Body of pancreas (tissue), 4 donors: ENCODE data around the gene SLC26A3. TPM values are rescaled to one million over a fixed set of nuclear protein-coding genes. Genes with fewer than 3 reads are reported as not detected.

ENCODE experiments used
- ATAC-seq: fragments of 150-250 bp; one replicate; pipeline ENCODE4 v1.9.1; 2016
- DNase-seq, 4 donors: peaks; one replicate each; pipeline ENCODE4 v3.0.0-alpha.2; 2019
- H3K27ac ChIP-seq, 4 donors: fragments of 200-600 bp; sonication (generic); 1 replicate in 3 of 4; 2 replicates in 1 of 4; pipeline versions ENCODE4 v1.5.1 to v1.6.1; 2016 to 2019; ENCODE audit warnings: mild to moderate bottlenecking in 1 of 4, mixed read lengths in 1 of 4, moderate library complexity in 1 of 4
- H3K27me3 ChIP-seq, 2 donors: fragments of 200-600 bp; sonication (generic); one replicate each; pipeline ENCODE4 v1.6.0; 2016; ENCODE audit warnings: mild to moderate bottlenecking in 1 of 2
- H3K36me3 ChIP-seq, 2 donors: fragments of 200-600 bp; sonication (generic); replicated peaks in 1 of 2; 2 replicates each; pipeline ENCODE4 v1.5.1; 2016; ENCODE audit warnings: low read depth in 2 of 2; ENCODE audit not compliant: insufficient read depth in 1 of 2
- H3K4me1 ChIP-seq: fragments of 200-600 bp; sonication (generic); one replicate; pipeline ENCODE4 v1.6.0; 2016
- H3K4me3 ChIP-seq, 2 donors: fragments of 200-600 bp; sonication (generic); 1 replicate in 1 of 2; 2 replicates in 1 of 2; pipeline ENCODE4 v1.5.1; 2016 to 2019
- H3K9me3 ChIP-seq, 3 donors: fragments of 200-600 bp; sonication (generic); 1 replicate in 2 of 3; 2 replicates in 1 of 3; pipeline ENCODE4 v1.5.1; 2016
- POLR2A ChIP-seq, 3 donors: fragments of 450-650 bp; IDR thresholded peaks; one replicate each; pipeline ENCODE4 v1.6.1; 2016; ENCODE audit warnings: antibody characterized with exemption in 3 of 3, mild to moderate bottlenecking in 2 of 3
- WGBS, 2 donors: methylation state at CpG; one replicate each; pipeline ENCODE4 v1.1.5; 2017; 5-methylcytosine and 5-hydroxymethylcytosine counted together
- intact Hi-C: fragments of 100-400 bp; cut with DNase I; formaldehyde crosslinking; loops from one replicate; pipeline ENCODE4 v1.15.1; 2023
- total RNA-seq, 2 donors: library from RNA; depleted of rRNA; stranded (reverse); fragments of >200 nt; gene quantifications; one replicate each; pipeline ENCODE4 v1.1.0, GENCODE V29; 2016
- TF ChIP-seq, protein P1 (sequence below), 7 experiments: fragments of 450-650 bp in 4 of 7; fragments of 200-600 bp in 3 of 7; sonication (generic) in 3 of 7; IDR thresholded peaks; one replicate each; pipeline ENCODE4 v1.5.1; 2016 to 2019; ENCODE audit warnings: antibody characterized with exemption in 7 of 7

Gene SLC26A3
- total RNA-seq, 2 donors from 2014 or later = not detected

DNA sequence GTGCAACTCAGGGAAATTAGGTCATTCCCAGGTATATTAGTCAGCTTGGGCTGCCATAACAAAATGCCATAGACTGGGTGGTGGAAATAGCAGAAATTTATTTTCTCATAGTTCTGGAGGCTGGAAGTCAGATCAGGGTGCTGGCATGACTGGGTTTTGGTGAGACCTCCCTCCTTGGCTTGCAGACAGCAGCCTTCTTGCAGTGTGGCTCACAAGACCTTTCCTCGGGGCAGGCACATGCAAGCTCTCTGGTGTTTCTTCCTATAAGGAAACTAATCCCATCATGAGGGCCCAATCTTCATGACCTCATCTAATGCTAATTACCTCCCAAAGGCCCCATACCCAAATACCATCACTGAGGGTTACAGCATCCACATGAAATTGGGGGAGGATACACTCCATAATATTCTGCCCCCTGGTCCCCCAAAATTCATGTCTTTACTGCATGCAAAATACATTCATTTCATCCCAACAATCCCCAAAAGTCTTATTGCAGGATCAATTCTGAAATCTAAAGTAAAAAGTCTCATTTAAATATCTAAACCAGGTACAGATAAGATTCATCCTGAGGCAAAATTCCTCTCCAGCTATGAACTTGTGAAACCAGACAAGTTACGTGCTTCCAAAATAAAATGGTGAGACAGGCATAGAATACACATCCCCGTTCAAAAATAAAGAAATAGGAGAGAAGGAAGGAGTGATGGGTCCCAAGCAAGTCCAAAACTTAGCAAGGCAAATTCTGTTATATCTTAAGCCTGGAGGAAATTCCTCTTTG is 76.5 kb downstream of the SLC26A3 start:
- no peaks in the 10 kb centered on the region for H3K4me1 ChIP-seq
- no peaks in the 10 kb centered on the region for H3K27me3 ChIP-seq
- H3K27ac ChIP-seq = no peak overlapping the region
- H3K9me3 ChIP-seq = no peaks in the 10 kb centered on the region
- TF ChIP-seq, protein P1, sequence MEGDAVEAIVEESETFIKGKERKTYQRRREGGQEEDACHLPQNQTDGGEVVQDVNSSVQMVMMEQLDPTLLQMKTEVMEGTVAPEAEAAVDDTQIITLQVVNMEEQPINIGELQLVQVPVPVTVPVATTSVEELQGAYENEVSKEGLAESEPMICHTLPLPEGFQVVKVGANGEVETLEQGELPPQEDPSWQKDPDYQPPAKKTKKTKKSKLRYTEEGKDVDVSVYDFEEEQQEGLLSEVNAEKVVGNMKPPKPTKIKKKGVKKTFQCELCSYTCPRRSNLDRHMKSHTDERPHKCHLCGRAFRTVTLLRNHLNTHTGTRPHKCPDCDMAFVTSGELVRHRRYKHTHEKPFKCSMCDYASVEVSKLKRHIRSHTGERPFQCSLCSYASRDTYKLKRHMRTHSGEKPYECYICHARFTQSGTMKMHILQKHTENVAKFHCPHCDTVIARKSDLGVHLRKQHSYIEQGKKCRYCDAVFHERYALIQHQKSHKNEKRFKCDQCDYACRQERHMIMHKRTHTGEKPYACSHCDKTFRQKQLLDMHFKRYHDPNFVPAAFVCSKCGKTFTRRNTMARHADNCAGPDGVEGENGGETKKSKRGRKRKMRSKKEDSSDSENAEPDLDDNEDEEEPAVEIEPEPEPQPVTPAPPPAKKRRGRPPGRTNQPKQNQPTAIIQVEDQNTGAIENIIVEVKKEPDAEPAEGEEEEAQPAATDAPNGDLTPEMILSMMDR (IDR thresholded peaks at IDR 0.05) = no peak
- TF ChIP-seq POLR2A (IDR thresholded peaks at IDR 0.05) = no peak
- H3K4me3 ChIP-seq = no peak overlapping the region
- no peaks in the 10 kb centered on the region for H3K36me3 ChIP-seq
- ATAC-seq = no peak
- WGBS, 2 donors = 68 to 80% methylated on average over 3 of the region's 3 CpGs
- intact Hi-C loops = loop anchor here (10.0 kb wide), 1 partner anchor 262 kb away; no protein-coding TSS in a partner anchor
- DNase-seq = no peak

DNA sequence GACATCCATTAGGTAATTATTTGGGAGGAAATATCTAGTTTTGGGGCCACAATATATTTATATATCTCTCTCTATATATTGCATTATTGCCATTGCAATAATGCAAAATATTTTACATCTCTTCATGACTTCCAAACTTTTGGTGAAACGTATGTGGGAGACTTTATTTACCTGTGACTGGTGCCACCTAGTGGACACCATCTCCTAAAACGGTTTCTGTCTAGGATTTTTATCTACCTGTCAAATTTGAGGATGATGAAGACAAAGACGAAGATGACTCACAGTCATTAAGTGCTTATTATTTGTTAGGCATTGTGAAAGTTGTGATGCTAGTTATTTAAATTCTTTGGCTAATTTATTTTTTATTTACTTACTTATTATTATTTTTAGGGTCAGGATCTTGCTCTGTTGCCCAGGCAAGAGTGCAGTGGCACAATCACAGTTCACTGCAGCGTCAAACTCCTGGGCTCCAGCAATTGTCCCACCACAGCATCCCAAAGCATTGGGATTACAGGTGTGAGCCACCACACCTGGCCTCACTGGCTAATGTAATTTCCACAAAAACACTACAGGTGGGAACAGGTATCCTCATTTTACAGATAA is 77.8 kb downstream of the SLC26A3 start:
- intact Hi-C loops = loop anchor here (10.0 kb wide), 1 partner anchor 260 kb away; no protein-coding TSS in a partner anchor
- DNase-seq = peak; percentile 50 to 68 (median 59)
- no peak for ATAC-seq
- H3K27me3 ChIP-seq = no peaks in the 10 kb centered on the region
- no peak overlapping the region for H3K4me3 ChIP-seq
- no peaks in the 10 kb centered on the region for H3K4me1 ChIP-seq
- no peak overlapping the region for H3K27ac ChIP-seq
- WGBS, 2 donors = 15 to 16% methylated on average over 4 of the region's 4 CpGs
- TF ChIP-seq, protein P1 (IDR thresholded peaks at IDR 0.05) = peak; percentile 31 to 81 (median 73)
- no peak for TF ChIP-seq POLR2A (IDR thresholded peaks at IDR 0.05)
- no peaks in the 10 kb centered on the region for H3K9me3 ChIP-seq
- no peaks in the 10 kb centered on the region for H3K36me3 ChIP-seq

DNA sequence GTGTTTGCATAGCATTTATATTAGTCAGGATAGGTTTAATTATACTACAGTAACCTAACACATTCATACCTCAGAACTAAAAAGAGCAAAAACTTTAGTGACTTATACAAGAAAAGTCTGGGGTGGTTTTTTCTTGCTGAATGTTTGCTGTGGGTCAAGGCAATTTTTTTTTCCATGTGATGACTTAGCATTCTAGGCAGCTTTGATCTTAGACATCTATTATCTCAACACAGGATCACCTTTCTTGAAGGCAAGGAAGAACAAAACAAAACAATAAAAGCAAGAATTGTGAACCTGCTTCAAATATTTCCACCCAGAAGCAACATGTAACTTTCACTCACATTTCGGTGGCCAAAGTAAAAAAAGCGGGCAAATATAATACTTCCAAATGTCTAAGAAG is 79.8 kb downstream of the SLC26A3 start:
- Histone ChIP-seq H3K4me1 (no peaks in the 10 kb centered on the region), H3K9me3 (no peaks in the 10 kb centered on the region), H3K27ac (no peak overlapping the region), H3K27me3 (no peaks in the 10 kb centered on the region), H3K4me3 (no peak overlapping the region), H3K36me3 (no peaks in the 10 kb centered on the region)
- ATAC-seq (no peak), DNase-seq (no peak)
- TF ChIP-seq, protein P1 (IDR thresholded peaks at IDR 0.05) = no peak
- TF ChIP-seq POLR2A (IDR thresholded peaks at IDR 0.05) = no peak
- intact Hi-C loops = loop anchor here (10.0 kb wide), 1 partner anchor 258 kb away; no protein-coding TSS in a partner anchor
- 84 to 92% methylated on average over 2 of the region's 2 CpGs for WGBS, 2 donors

DNA sequence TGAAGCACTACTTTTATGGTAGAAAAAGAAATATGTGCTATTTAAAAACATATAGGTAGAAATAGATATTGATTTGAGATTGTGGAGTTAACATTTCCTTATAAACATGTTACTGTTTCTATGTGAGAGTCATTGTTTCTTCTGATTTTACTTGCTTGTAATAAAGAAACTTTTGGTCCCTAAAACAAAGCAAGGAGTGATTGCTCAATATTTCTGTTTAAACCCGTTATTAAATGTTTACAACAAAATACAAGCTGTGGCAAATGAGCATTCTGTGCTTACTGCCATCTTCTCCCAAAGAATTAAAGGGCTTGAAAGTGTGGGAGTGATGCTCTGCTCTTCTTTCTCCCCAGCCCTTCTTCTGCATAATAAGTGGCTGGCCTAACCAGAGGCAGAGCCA is 81.7 kb downstream of the SLC26A3 start:
- DNase-seq = no peak
- Histone ChIP-seq H3K27ac (no peak overlapping the region), H3K27me3 (no peaks in the 10 kb centered on the region), H3K4me3 (no peak overlapping the region), H3K4me1 (no peaks in the 10 kb centered on the region), H3K9me3 (no peaks in the 10 kb centered on the region), H3K36me3 (no peaks in the 10 kb centered on the region)
- no peak for ATAC-seq
- 19 to 51% methylated on average over 1 of the region's 1 CpG for WGBS, 2 donors
- intact Hi-C loops = loop anchor here (10.0 kb wide), 1 partner anchor 256 kb away; no protein-coding TSS in a partner anchor
- no peak for TF ChIP-seq POLR2A (IDR thresholded peaks at IDR 0.05)
- TF ChIP-seq, protein P1 (IDR thresholded peaks at IDR 0.05) = no peak
